ENCODE measurements around the gene SLCO2B1.

Gene SLCO2B1

GRCh38 chr11:75195167-75195962 is 44.5 kb downstream of the SLCO2B1 start:
- no peak for DNase-seq

GRCh38 chr11:75196426-75196825 is 45.5 kb downstream of the SLCO2B1 start:
- DNase-seq, result no peak

- no peak for DNase-seq
Measured at GRCh38 chr11:75197512-75198277, 46.8 kb downstream of the SLCO2B1 start.

GRCh38 chr11:75198278-75198973 is 47.5 kb downstream of the SLCO2B1 start:
- no peak for DNase-seq

GRCh38 chr11:75199412-75199955 is 48.6 kb downstream of the SLCO2B1 start:
- DNase-seq, result no peak

GRCh38 chr11:75200051-75200450 is 49.1 kb downstream of the SLCO2B1 start:
- no peak for DNase-seq

GRCh38 chr11:75200531-75200930 is 49.6 kb downstream of the SLCO2B1 start:
- DNase-seq, result no peak

GRCh38 chr11:75201771-75202170 is 50.9 kb downstream of the SLCO2B1 start:
- no peak for DNase-seq

GRCh38 chr11:75202195-75202594 is 51.3 kb downstream of the SLCO2B1 start:
- no peak for DNase-seq

GRCh38 chr11:75203138-75203537 is 52.2 kb downstream of the SLCO2B1 start:
- no peak for DNase-seq

GRCh38 chr11:75203641-75204011 is 52.7 kb downstream of the SLCO2B1 start:
- DNase-seq, result no peak

- no peak for DNase-seq
Measured at GRCh38 chr11:75204012-75204674, 53.2 kb downstream of the SLCO2B1 start.

- DNase-seq, result no peak
Measured at GRCh38 chr11:75204685-75205563, 54.0 kb downstream of the SLCO2B1 start.

GRCh38 chr11:75205564-75206020 is 54.7 kb downstream of the SLCO2B1 start:
- DNase-seq, result no peak

GRCh38 chr11:75208446-75208845 is 57.5 kb downstream of the SLCO2B1 start:
- no peak for DNase-seq

- no peak for DNase-seq
Measured at GRCh38 chr11:75212411-75212810, 61.5 kb downstream of the SLCO2B1 start.

GRCh38 chr11:75214411-75214821 is 63.5 kb downstream of the SLCO2B1 start:
- DNase-seq, result peak; percentile 51

GRCh38 chr11:75214843-75215242 is 63.9 kb downstream of the SLCO2B1 start:
- DNase-seq, result no peak

- DNase-seq, result no peak
Measured at GRCh38 chr11:75219869-75220268, 69.0 kb downstream of the SLCO2B1 start.

GRCh38 chr11:75223954-75224643 is 73.2 kb downstream of the SLCO2B1 start:
- no peak for DNase-seq

GRCh38 chr11:75225794-75226193 is 74.9 kb downstream of the SLCO2B1 start:
- DNase-seq, result no peak
